Lung (tissue), 12 donors: ENCODE results near the gene PSMG1. TPM values are rescaled to one million over a fixed set of nuclear protein-coding genes. Genes with fewer than 3 reads are reported as not detected.

Experiments
- ATAC-seq: fragments of 200-7000 bp; cut with Tn5 transposase; one replicate; pipeline ENCODE4 v1.9.1; 2020; ENCODE audit warnings: moderate number of reproducible peaks; ENCODE audit not compliant: insufficient read depth, low FRiP score
- DNase-seq, 3 donors: peaks; one replicate each; pipeline ENCODE4 v3.0.0-alpha.2; 2013 to 2017
- H3K27ac ChIP-seq, 2 donors: one replicate each; pipeline ENCODE4 v1.5.1; 2013; ENCODE audit warnings: mild to moderate bottlenecking in 2 of 2, moderate library complexity in 2 of 2, control low read depth in 1 of 2, inconsistent platforms in 1 of 2, low read depth in 1 of 2, low read length in 1 of 2
- H3K27me3 ChIP-seq, 3 donors: one replicate each; pipeline ENCODE4 v1.5.1; 2013; ENCODE audit warnings: low read length in 2 of 3; ENCODE audit not compliant: control insufficient read depth in 3 of 3, insufficient read depth in 3 of 3
- H3K36me3 ChIP-seq, 4 donors: one replicate each; pipeline ENCODE4 v1.5.1; 2013; ENCODE audit warnings: low read length in 4 of 4, mild to moderate bottlenecking in 1 of 4, moderate library complexity in 1 of 4; ENCODE audit not compliant: control insufficient read depth in 4 of 4, insufficient read depth in 4 of 4
- H3K4me1 ChIP-seq, 5 donors: one replicate each; pipeline ENCODE4 v1.5.1; 2013; ENCODE audit warnings: low read length in 5 of 5, mild to moderate bottlenecking in 2 of 5, moderate library complexity in 1 of 5; ENCODE audit not compliant: control insufficient read depth in 5 of 5, insufficient read depth in 5 of 5
- H3K4me3 ChIP-seq: one replicate; pipeline ENCODE4 v1.5.1; 2013; ENCODE audit warnings: mild to moderate bottlenecking, control low read depth, moderate library complexity
- H3K9ac ChIP-seq, 2 donors: one replicate each; pipeline ENCODE4 v1.5.1; 2013; ENCODE audit warnings: low read length in 2 of 2, control low read depth in 1 of 2; ENCODE audit not compliant: insufficient read depth in 1 of 2
- H3K9me3 ChIP-seq, 4 donors: one replicate each; pipeline ENCODE4 v1.5.1; 2013; ENCODE audit warnings: low read length in 3 of 4, mild to moderate bottlenecking in 1 of 4, moderate library complexity in 1 of 4; ENCODE audit not compliant: control insufficient read depth in 4 of 4, insufficient read depth in 3 of 4
- CTCF ChIP-seq: IDR thresholded peaks from 2 replicates; pipeline ENCODE4 v1.5.1; 2012; ENCODE audit warnings: mild to moderate bottlenecking; ENCODE audit errors: control extremely low read depth, extremely low read depth
- WGBS, 2 donors: extraction: QIAGEN DNeasy Blood & Tissue Kit; methylation state at CpG; one replicate each; pipeline ENCODE4 v1.1.7; 2013; 5-methylcytosine and 5-hydroxymethylcytosine counted together
- polyA plus RNA-seq, 2 donors: library from polyadenylated mRNA; stranded (reverse); fragments of 200-250 nt; gene quantifications; one replicate each; pipeline ENCODE4 v1.2.1, GENCODE V29; 2013
- total RNA-seq, 2 donors: library from RNA; depleted of rRNA in 1 of 2; stranded (reverse); fragments of >200 nt in 1 of 2; gene quantifications; one replicate each; pipeline ENCODE4 v1.2.1, GENCODE V29; 2014 to 2021
- donor health status: control.
- donor health status: control.
- donor health status: Bipolar disorder and iron deficiency.
- donor health status: healthy.
- donor health status: DM: yes; HTN: yes; CAD: no.

Gene PSMG1
- total and polyA plus RNA-seq, 4 donors = 17.9 to 62.0 (median 34.5) TPM

GRCh38 chr21:39215078-39215477 lies 31.8 kb upstream of the PSMG1 start:
- no peaks in the 10 kb centered on the region for H3K9me3 ChIP-seq
- TF ChIP-seq CTCF = no peak
- no peak for ATAC-seq
- no peak overlapping the region for H3K9ac ChIP-seq
- 96 to 98% methylated on average over 7 of the region's 7 CpGs for WGBS, 2 donors
- peaks cover 0 to 2% (median 0%) of the 10 kb centered on the region in 5 donors for H3K4me1 ChIP-seq
- no peak overlapping the region for H3K4me3 ChIP-seq
- H3K36me3 ChIP-seq = peaks cover 4 to 29% (median 10%) of the 10 kb centered on the region in 4 donors
- H3K27ac ChIP-seq = no peak overlapping the region
- H3K27me3 ChIP-seq = no peaks in the 10 kb centered on the region
- no peak for DNase-seq

- no peak for ATAC-seq
- TF ChIP-seq CTCF = no peak
- no peaks in the 10 kb centered on the region for H3K9me3 ChIP-seq
- H3K4me3 ChIP-seq = no peak overlapping the region
- H3K9ac ChIP-seq = no peak overlapping the region
- peaks cover 0 to 5% (median 0%) of the 10 kb centered on the region in 5 donors for H3K4me1 ChIP-seq
- 66 to 77% methylated on average over 2 of the region's 2 CpGs for WGBS, 2 donors
- peaks cover 6 to 42% (median 15%) of the 10 kb centered on the region in 4 donors for H3K36me3 ChIP-seq
- H3K27me3 ChIP-seq = no peaks in the 10 kb centered on the region
- H3K27ac ChIP-seq = no peak overlapping the region
- DNase-seq = peak in 1 of 3 donors; percentile 22
These were observed 26.1 kb upstream of the PSMG1 start for GRCh38 chr21:39209334-39209688.

- ATAC-seq (no peak), DNase-seq (peak in 2 of 3 donors; percentile 45 to 82)
- no peak overlapping the region for H3K4me3 ChIP-seq
- TF ChIP-seq CTCF = no peak
- peaks cover 6 to 42% (median 15%) of the 10 kb centered on the region in 4 donors for H3K36me3 ChIP-seq
- H3K9me3 ChIP-seq = no peaks in the 10 kb centered on the region
- no peak overlapping the region for H3K9ac ChIP-seq
- peaks cover 0 to 5% (median 0%) of the 10 kb centered on the region in 5 donors for H3K4me1 ChIP-seq
- no peaks in the 10 kb centered on the region for H3K27me3 ChIP-seq
- peak overlapping the region in 1 of 2 donors; percentile 14 for H3K27ac ChIP-seq
- 76 to 80% methylated on average over 6 of the region's 6 CpGs for WGBS, 2 donors
These were observed 25.5 kb upstream of the PSMG1 start for GRCh38 chr21:39208624-39209333.

- H3K9me3 ChIP-seq = no peaks in the 10 kb centered on the region
- no peak for TF ChIP-seq CTCF
- H3K27ac ChIP-seq = no peak overlapping the region
- ATAC-seq (no peak), DNase-seq (no peak)
- peaks cover 17 to 58% (median 21%) of the 10 kb centered on the region in 4 donors for H3K36me3 ChIP-seq
- H3K4me1 ChIP-seq = peaks cover 0 to 2% (median 0%) of the 10 kb centered on the region in 5 donors
- H3K4me3 ChIP-seq = no peak overlapping the region
- no peaks in the 10 kb centered on the region for H3K27me3 ChIP-seq
- no peak overlapping the region for H3K9ac ChIP-seq
- 86 to 100% methylated on average over 1 of the region's 1 CpG for WGBS, 2 donors
These were observed 20.9 kb upstream of the PSMG1 start for GRCh38 chr21:39204134-39204533.
